Thymus (tissue), 11 donors: ENCODE data around the gene PLD4. TPM values are rescaled to one million over a fixed set of nuclear protein-coding genes. Genes with fewer than 3 reads are reported as not detected.
"Not testable (repeated sequence)": the region's sequence is repeated elsewhere in the genome, so short reads cannot be mapped to it uniquely, and the experiment has no call there.

Source experiments
- DNase-seq, 9 donors: peaks; one replicate each; pipeline ENCODE4 v3.0.0-alpha.2; 2013; ENCODE audit warnings: low spot score in 9 of 9, low read depth in 6 of 9, missing footprints in 1 of 9
- H3K27ac ChIP-seq, 2 donors: one replicate each; pipeline ENCODE4 v1.5.1; 2013; ENCODE audit warnings: control low read depth in 1 of 2, low read depth in 1 of 2, low read length in 1 of 2, mild to moderate bottlenecking in 1 of 2, moderate library complexity in 1 of 2
- H3K27me3 ChIP-seq, 2 donors: one replicate each; pipeline ENCODE4 v1.5.1; 2013; ENCODE audit warnings: low read length in 1 of 2; ENCODE audit not compliant: control insufficient read depth in 2 of 2, insufficient read depth in 1 of 2
- H3K36me3 ChIP-seq, 2 donors: one replicate each; pipeline ENCODE4 v1.5.1; 2013; ENCODE audit warnings: low read length in 1 of 2, mild to moderate bottlenecking in 1 of 2, moderate library complexity in 1 of 2; ENCODE audit not compliant: control insufficient read depth in 2 of 2, insufficient read depth in 2 of 2
- H3K4me1 ChIP-seq, 2 donors: one replicate each; pipeline ENCODE4 v1.5.1; 2013; ENCODE audit warnings: low read length in 2 of 2; ENCODE audit not compliant: control insufficient read depth in 2 of 2, insufficient read depth in 2 of 2
- H3K4me3 ChIP-seq, 2 donors: one replicate each; pipeline ENCODE4 v1.5.1; 2013; ENCODE audit warnings: low read length in 2 of 2, control low read depth in 1 of 2, mild to moderate bottlenecking in 1 of 2
- H3K9me3 ChIP-seq, 2 donors: one replicate each; pipeline ENCODE4 v1.5.1; 2013; ENCODE audit warnings: low read length in 1 of 2, mild to moderate bottlenecking in 1 of 2; ENCODE audit not compliant: control insufficient read depth in 2 of 2, insufficient read depth in 1 of 2
- WGBS: extraction: QIAGEN DNeasy Blood & Tissue Kit; methylation state at CpG from one replicate; pipeline ENCODE4 v1.1.7; 2013; 5-methylcytosine and 5-hydroxymethylcytosine counted together
- polyA plus RNA-seq: library from polyadenylated mRNA; stranded (reverse); fragments of 200-250 nt; gene quantifications from one replicate; pipeline ENCODE4 v1.2.3, GENCODE V29; 2013
- total RNA-seq: library from RNA; stranded (reverse); fragments of 120-200 nt; gene quantifications from one replicate; pipeline ENCODE4 v1.2.4, GENCODE V29; 2013
- donor health status: healthy.

Gene PLD4
- total and polyA plus RNA-seq, 2 donors = 1.5 to 5.5 TPM

GRCh38 chr14:104949406-104949955 lies 24.8 kb downstream of the PLD4 start:
- WGBS = 98% methylated on average over 23 of the region's 24 CpGs
- DNase-seq, H3K36me3 ChIP-seq: not testable (repeated sequence)

GRCh38 chr14:104950021-104950420 lies 25.3 kb downstream of the PLD4 start:
- no peak for DNase-seq
- no peak overlapping the region for H3K4me3 ChIP-seq
- WGBS = 97% methylated on average over 17 of the region's 17 CpGs
- H3K9me3 ChIP-seq = no peaks in the 10 kb centered on the region
- no peaks in the 10 kb centered on the region for H3K4me1 ChIP-seq
- H3K36me3 ChIP-seq = no peaks in the 10 kb centered on the region
- no peaks in the 10 kb centered on the region for H3K27me3 ChIP-seq
- no peak overlapping the region for H3K27ac ChIP-seq

More at GRCh38 chr14:104949406-104949955, 24.8 kb downstream of the PLD4 start:
- not testable (repeated sequence) for H3K9me3 ChIP-seq, H3K27me3 ChIP-seq, H3K4me3 ChIP-seq, H3K27ac ChIP-seq, H3K4me1 ChIP-seq

- not testable (repeated sequence) for DNase-seq, H3K4me3 ChIP-seq, H3K36me3 ChIP-seq, H3K27me3 ChIP-seq, H3K27ac ChIP-seq, H3K4me1 ChIP-seq, H3K9me3 ChIP-seq
- WGBS = 97% methylated on average over 15 of the region's 15 CpGs
Measured at GRCh38 chr14:104950701-104951100, 26.0 kb downstream of the PLD4 start.

- not testable (repeated sequence) for H3K9me3 ChIP-seq, H3K36me3 ChIP-seq, H3K27ac ChIP-seq, DNase-seq, H3K4me3 ChIP-seq, H3K4me1 ChIP-seq, H3K27me3 ChIP-seq
- 97% methylated on average over 28 of the region's 28 CpGs for WGBS
Measured at GRCh38 chr14:104951863-104952657, 27.4 kb downstream of the PLD4 start.

GRCh38 chr14:104953097-104953496 lies 28.4 kb downstream of the PLD4 start:
- no peak for DNase-seq
- 87% methylated on average over 13 of the region's 13 CpGs for WGBS
- H3K36me3 ChIP-seq = no peaks in the 10 kb centered on the region
- H3K4me1 ChIP-seq = no peaks in the 10 kb centered on the region
- no peak overlapping the region for H3K27ac ChIP-seq
- no peaks in the 10 kb centered on the region for H3K9me3 ChIP-seq
- no peaks in the 10 kb centered on the region for H3K27me3 ChIP-seq
- no peak overlapping the region for H3K4me3 ChIP-seq

GRCh38 chr14:104953896-104954656 lies 29.4 kb downstream of the PLD4 start:
- H3K27ac ChIP-seq = no peak overlapping the region
- 96% methylated on average over 26 of the region's 26 CpGs for WGBS
- no peaks in the 10 kb centered on the region for H3K36me3 ChIP-seq

GRCh38 chr14:104954746-104955395 lies 30.2 kb downstream of the PLD4 start:
- Histone ChIP-seq H3K27ac (no peak overlapping the region), H3K9me3 (no peaks in the 10 kb centered on the region), H3K4me1 (no peaks in the 10 kb centered on the region), H3K4me3 (no peak overlapping the region), H3K36me3 (no peaks in the 10 kb centered on the region), H3K27me3 (peaks cover 0 to 2% of the 10 kb centered on the region in 2 donors)
- WGBS = 94% methylated on average over 13 of the region's 13 CpGs
- DNase-seq = no peak

More at GRCh38 chr14:104953896-104954656, 29.4 kb downstream of the PLD4 start:
- no peaks in the 10 kb centered on the region for H3K4me1 ChIP-seq
- H3K4me3 ChIP-seq = no peak overlapping the region
- DNase-seq = no peak
- no peaks in the 10 kb centered on the region for H3K27me3 ChIP-seq
- H3K9me3 ChIP-seq = no peaks in the 10 kb centered on the region

- no peak for DNase-seq
- WGBS = 97% methylated on average over 3 of the region's 3 CpGs
- no peak overlapping the region for H3K27ac ChIP-seq
- no peaks in the 10 kb centered on the region for H3K4me1 ChIP-seq
- peaks cover 0 to 2% of the 10 kb centered on the region in 2 donors for H3K27me3 ChIP-seq
- no peaks in the 10 kb centered on the region for H3K36me3 ChIP-seq
- no peaks in the 10 kb centered on the region for H3K9me3 ChIP-seq
- H3K4me3 ChIP-seq = no peak overlapping the region
Measured at GRCh38 chr14:104955396-104955770, 30.7 kb downstream of the PLD4 start.
